ENCODE data around the gene ESPN.

The ESPN gene

DNA sequence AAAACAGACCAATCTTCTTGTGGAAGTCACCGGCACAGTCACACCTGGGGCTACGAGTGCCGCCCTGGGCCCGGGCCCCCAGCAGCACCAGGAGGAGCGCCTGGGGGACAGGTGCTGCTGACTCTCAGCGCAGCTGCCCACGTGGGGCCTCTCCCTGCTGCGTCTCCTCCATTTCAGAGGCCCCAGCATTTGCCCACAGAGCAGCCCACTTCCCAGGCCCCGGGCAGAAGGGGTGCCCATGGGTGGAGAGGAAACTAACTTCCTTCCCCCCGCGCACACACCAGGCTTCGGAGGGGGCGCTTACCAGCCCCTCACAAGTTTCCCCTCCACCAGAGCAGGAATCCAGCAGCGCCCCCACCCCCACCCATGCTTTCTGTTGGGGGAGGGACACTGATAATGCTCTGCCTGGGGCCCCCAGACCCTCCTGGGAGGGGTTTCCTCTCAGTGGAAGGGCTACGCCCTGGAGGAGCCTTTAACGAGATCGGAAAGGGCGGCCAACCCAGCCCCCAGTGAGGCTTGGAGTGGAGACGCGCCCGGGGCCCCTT is 41.0 kb downstream of the ESPN start:
- DNase-seq (ENCODE audit: low read depth in 2 of 2): no peak

DNA sequence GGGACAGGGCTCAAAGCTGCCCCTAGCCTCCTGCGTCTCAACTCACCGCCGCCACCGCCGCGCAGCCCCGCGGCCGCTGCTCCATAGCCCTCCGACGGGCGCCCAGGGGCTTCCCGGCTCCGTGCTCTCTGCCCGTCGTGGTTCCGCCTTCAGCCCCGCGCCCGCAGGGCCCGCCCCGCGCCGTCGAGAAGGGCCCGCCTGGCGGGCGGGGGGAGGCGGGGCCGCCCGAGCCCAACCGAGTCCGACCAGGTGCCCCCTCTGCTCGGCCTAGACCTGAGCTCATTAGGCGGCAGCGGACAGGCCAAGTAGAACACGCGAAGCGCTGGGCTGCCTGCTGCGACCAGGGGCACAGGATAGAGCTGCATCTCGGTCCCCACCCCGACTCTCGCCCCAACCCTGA is 41.4 kb downstream of the ESPN start, which contains the start of gene TNFRSF25:
Gene TNFRSF25 (minus strand): TSS at position 151 of the 400 bp plus-strand sequence. CDS start 66 bp downstream, at position 85.
- DNase-seq (ENCODE audit: low read depth in 2 of 2): no peak

DNA sequence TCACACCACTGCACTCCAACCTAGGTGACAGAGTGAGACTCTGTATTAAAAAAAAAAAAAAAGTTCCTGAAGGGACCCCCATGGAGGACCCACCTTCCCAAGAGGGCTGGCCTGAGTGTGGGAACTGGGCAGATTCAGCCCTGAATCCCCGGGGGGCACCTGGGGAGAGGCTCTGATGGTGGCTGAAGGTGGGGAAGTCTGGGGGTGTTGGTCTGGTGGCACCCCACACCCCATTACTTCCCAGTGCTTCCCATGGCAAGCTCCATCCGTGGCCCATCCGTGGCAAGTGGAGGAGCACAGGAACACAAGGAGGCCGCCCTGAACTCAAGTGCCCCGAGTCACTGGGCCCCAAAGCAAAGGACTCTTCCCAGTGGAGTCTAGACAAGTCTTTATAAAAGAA is 42.2 kb downstream of the ESPN start:
- DNase-seq (ENCODE audit: low read depth in 2 of 2): no peak

DNA sequence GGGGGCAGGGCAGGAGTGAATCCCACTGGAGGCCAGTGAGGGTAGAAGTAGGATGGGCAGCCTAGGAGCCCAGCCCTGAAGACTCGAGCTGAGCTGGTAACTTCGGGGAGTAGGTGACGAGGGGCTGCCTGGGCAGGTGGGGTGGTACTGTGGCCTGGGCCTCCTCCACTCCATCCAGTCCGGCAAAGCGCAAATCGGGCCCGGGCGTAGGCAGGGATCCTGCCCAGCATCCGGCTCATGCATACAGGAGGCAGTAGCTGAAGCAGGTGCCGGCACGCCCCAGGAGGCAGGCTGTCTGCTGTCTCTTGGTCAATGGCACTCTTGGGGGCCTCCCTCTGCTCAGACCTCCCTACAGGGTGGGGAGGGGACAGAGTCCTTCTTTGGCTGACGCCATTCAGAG is 42.6 kb downstream of the ESPN start:
- no peak for DNase-seq (ENCODE audit: low read depth in 2 of 2)

DNA sequence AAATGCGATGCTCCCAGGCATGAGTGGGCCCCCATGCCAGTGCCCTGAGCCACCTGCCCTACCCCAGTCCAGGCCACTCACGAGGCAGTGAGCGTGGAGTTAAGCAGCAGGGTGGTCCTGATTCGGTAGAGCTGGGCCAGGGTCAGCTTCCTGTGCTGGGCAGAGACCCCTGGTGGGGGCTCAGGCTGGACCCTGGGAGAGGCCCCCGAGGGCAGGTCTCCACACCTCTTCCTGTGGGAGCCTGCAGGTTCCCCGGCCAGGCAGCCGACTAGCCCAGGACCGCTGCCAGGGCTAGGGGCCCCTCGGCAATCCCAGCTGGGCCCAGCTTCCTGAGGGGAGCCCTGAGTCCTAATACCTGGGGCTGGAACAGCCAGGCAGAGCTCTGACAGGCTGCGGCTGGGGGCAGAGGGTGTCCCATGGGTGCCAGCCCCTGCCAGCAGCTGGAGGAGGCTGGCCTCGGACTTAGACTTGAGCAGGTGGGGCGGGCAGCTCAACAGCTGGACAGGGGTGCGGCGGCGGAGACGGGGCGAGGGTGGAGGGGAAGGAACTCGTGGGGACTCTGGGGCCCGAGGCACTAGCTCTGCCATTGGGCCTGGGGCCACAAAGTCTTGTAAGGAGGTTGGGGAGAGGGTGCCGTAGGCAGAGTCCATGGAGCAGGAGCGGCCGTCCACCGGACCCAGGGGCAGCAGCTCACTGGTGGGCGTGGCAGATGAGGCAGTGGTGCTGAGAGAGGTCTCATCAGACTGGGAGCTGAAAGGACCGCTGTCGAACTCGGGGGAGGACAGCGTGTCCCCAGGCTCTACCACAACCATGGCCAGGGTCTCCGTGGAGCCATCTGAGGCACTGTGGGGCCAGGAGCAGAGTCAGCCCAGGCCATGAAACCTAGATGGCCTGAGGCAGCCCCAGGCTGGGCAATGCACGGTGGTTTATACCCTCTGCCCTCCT is 43.4 kb downstream of the ESPN start:
- DNase-seq (ENCODE audit: low read depth in 2 of 2): no peak

DNA sequence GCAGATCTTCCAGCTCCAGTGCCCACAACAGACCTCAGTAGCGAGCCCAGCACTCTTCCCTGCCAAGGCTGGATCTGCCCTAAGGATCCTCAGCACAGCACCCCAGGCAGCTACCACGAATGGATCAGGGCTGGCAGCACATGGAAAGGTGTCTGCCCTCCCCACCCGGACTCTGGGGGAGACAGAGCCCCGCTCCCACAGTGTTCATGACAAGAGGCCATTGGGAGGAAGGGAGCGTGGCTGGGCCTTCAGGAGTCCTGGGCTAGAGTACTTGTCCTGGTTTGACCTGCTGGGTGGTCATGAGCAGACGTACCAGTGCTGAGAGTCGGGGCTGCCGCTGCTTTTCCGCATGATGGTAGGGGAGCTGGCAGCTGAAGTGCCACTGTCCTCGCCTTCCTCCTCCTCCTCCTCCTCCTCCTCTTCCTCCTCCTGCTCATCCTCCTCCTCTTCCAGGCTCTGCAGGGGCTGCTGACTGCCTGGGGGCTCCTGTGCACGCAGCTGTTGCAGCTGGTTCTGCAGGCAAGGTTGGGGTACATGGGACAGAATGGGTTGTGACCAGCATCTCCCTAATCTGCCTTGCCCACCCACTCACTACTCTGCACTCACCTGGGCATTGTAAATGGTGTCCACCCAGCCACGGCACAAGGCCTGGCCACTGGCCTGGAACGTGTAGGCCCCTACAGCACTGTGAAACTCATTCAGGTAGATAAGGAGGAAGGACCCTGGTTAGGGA is 44.3 kb downstream of the ESPN start:
- DNase-seq (ENCODE audit: low read depth in 2 of 2): no peak

DNA sequence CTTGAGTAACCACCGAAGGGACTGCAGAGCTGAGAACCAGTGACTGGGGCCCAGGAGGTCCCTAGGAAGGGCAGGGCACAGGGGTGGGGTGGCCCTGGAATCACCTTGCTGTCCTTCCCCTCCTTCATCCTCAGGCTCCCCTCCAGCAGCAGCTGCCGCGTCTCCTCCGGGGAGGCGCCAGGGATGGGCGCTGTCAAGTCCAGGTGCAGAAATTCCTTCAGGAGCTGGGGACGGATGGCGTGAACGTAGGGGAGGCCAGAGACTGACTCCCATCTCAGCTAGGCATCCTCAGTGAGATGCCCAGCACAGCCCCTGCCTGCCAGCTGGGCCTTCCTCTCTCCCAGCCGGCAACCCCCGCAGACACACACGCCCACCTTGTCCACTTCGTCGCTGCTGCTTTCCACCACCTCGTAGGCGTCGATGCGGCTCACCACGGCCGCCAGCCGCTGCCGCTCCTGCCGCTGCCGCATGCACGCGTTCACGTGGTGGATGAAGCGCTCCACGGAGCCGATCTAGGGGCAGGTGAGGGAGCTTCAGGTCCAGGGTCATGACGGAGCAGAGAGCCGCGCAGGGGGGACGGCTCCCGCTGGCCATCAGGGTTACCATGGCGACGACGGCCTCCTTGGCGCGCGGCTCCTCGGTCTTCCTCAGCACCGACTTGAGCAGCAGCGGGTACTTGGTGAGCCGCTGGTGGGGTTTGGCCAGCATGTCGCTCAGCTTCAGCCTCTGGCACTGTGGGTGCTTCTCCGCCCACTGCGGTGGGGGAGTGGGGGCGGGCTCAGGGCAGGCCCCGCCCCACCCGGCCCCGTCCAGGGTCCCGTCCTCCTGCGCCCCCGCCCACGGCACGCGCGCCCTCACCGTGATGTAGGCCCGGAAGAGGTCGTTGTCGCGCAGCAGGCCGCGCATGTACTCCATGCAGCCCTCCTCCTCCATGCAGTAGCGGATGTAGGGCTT is 45.8 kb downstream of the ESPN start:
- DNase-seq (ENCODE audit: low read depth in 2 of 2): no peak

DNA sequence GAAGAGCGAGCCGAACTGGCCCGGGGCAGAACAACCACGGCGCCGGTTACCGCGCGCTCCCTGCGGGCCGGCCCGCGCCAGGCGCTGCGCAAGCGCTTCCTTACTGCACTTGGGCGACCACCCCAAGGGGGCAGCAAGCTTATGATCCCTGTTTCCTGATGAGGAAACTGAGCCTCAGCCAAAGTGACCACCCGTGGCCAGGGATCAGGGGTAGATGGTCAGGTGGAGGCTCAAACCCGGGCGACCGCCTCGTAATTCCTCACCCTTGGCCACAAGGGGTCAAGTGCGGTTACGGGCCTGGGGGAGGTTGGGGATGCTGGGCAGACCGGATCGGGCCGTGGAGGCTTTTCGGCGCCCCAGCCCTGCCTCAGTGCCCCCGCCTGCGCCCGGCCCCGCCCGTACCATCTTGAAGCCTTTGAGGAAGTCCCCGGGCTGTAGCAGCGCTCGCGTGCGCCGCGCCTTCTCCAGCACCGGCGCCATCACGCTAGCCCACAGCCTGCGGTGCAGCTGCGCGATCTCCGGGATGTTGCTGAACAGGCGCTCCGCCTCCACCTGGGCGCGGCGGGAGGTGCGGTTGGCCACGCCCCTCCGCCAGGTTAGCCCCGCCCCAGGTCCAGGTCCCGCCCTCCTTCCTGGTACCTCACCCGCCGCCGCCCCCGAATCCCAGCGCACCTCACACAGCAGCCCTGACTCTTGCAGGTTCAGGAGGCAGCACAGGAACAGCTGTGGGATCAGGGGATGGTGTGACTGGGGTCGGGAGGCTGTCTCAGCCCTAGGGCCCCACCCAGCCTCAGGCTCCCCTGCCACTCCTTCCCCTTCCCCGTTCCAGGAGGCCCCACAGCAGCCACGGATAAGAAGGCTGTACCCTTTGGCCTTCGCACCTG is 46.8 kb downstream of the ESPN start:
- DNase-seq (ENCODE audit: low read depth in 2 of 2): no peak

DNA sequence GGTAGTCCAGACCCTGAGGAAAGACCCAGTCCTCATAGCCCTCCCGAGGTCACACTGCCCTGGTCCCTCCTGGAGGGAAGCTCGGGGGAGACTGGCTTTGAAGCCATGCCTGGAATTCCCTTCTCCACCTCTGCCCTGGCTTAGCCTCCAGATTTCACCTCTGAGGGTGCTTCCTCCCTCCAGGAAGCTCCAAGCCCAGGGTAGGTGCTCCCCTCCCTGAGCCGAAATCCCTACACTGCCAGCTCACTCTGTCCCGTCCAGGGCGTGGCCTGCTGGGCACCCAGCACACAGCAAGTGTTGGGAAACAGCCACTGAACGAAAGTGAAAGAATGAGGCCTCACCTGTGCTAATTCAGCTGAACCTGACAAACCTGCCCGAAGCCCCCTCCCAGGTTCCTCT is 47.4 kb downstream of the ESPN start:
- no peak for DNase-seq (ENCODE audit: low read depth in 2 of 2)

DNA sequence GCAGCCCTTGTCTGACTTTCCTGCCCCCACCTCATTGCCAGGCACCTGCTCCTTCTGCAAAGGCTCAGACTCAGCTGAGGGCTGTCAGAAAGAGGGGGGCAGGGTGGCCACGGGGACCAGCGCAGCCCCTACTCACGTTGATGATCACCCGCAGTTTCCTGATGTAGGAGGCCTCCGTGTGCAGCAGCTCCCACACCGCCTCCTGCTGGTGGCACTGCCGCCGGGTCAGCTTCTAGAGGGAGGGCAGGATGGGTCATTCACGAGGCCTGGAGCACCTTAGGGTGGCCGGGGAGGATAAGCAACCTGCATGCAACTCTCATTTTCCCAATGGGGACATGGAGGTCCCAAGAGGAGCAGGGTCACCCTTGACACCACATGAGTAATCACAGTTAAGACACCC is 47.8 kb downstream of the ESPN start:
- DNase-seq (ENCODE audit: low read depth in 2 of 2): no peak

DNA sequence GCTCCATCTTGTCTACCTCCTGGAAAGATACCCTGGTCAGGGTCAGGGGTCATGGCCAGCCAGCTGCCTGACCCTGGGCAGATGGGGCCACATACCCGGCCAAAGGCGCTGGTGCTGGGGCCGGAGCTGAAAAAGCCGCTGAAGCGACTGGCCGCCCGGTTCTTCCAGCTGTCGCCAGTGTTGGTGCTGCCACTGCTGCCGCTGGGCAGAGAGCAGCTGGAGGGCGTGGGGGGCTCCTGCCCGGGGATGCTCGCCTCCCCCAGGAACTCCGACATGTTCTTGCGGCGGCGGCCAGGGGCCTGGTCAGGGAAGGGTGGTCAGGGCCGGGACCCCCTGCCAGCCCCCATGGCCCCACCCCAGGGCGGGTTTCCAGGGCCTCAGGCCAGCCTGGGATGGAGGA is 48.6 kb downstream of the ESPN start:
- no peak for DNase-seq (ENCODE audit: low read depth in 2 of 2)

DNA sequence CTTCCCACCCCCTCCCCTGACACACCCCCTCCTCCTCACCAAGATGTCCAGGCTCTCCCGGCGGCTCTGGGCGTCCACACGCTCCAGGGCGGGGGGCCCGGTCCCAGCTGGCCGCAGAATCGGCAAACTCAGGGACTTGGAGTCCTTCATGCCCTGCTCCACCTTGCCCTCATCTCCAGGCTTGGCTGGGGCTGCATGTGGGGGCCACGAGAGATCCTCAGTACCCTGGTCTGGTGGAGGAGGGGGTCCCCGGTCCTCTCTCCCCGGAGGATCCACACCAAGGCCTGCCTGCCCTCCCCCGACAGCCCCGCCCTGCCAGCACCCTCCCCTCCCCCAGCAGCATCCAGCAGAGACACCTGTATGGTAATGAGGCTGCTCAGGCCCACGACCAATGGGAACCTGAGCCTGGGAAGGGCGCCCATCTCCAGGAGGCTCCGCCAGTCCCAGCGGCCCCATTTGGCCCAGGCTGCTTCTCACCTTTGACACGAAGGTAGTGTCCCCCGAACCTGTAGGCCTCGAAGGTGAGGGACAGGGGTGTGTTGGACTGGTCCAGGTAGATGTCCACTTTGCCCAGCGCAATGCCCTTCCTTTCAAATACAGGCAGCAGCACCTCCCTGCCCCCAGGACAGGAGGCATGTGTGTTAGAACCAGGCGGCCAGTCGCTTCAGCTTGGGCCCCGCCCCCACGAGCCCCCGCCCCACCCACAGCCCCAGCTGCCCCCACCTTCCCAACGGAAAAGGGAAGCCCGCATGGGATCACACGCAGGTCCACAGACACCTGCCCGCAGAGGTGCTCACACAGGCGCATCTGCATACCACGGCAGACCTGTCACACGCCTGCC is 49.6 kb downstream of the ESPN start:
- DNase-seq (ENCODE audit: low read depth in 2 of 2): no peak

DNA sequence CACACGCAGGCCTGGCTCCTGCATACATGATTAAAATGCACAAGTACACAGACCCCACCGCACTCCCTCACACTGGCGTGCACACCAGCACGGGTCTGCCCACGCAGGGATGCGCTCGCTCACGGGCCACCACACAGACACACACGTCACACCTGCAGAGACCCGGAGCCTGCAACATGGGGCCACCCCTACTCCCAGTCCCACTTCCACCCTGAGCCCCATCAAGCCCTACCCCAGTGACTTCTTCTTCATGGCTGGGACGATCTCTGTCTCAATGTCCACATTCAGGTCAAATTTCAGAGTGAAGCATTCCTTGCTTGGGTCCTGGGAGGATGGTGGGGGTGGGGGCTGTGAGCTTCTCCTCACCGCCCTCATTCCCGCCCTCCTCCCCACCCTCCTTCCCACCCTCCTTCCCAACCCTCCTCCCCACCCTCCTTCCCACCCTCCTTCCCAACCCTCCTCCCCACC is 50.3 kb downstream of the ESPN start:
- DNase-seq (ENCODE audit: low read depth in 2 of 2): no peak

DNA sequence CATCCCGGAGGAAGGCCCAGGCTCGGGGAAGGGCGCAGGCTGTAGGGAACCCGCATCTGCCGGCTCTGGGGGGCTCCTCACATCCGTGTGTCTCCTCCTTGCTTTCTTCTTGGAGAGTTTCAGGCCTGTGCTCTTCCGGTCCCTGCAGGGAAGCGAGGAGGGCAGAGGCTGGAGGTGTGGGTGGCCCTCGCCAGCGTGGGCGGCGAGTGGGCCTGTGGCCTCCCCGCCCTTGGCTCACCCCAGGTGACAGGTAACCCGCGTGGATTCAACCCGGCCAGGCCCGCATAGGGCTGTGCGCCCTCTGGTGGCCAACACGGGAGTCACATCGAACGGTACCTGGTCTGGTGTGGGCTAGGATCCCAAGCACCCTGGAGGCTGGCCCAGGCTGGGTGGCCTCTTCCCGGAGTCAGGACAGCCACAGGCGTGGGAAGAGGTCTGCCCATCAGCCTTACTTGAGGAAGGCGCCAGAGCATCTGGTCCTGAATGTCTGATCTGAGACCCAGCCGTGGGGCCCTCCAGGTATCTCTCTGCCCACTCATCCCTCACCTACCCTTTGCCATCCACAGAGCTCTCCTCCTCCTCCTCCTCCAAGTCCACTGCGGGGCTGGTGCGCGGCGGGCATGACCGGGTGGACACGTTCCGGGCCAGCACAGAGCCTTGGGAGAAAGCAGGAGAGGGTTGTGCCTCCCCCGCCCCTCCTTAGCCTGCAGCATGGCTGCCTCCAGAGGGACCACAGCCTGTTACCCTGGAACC is 51.0 kb downstream of the ESPN start:
- no peak for DNase-seq (ENCODE audit: low read depth in 2 of 2)

DNA sequence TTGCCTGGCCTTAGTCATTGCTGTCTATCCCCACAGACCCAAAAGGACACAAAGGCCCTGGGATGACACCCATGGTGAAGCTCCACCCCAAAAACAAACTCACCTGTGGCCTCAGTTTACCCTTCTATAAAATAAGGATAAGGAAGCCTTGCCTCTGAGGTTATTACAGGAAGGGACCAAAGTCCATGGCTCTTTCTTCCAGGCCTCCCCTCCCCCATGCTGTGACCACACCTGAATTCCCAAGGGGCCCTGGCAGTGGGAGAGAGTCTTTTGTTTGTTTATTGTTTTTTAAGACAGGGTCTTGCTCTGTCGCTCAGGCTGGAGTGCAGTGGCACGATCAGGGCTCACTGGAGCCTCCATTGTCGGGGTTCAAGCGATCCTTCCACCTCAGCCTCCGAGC is 51.9 kb downstream of the ESPN start:
- no peak for DNase-seq (ENCODE audit: low read depth in 2 of 2)

DNA sequence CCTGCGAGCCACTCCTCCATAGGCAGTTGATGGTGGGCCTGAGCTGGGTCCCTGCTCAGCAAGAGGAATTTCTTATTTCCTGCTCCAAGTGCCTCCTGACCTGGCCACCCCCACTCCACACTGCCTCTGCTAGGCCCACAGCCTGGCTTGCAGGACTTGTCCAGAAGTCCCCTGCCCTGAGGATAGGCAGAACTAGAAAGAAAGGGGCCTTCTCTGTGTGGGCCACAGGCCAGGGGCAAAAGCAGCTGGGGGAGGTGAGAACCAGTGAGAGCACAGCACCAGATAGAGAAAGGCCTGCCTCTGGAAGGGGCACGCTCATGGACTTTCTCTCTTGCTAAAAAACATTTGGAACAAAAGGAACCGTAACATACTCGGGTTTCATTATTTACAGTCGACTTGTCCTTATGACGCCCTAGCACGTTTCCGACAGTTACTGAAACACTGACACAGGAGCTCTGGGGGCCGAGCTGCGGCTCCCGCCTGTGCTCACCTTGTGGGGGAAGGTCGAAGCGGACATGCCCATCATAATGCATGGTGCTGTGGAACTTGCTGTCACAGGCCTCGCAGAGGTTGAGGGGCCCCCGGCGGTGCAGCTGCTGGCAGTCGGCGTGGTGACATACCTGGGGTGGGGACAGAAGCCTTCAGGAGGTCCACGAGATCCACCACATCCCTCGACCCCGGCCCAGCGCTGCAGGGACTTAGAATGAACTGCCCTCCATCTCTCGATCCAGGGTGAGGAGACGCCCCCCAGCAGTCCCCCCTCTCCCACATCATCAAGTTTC is 52.7 kb downstream of the ESPN start:
- DNase-seq (ENCODE audit: low read depth in 2 of 2): no peak

DNA sequence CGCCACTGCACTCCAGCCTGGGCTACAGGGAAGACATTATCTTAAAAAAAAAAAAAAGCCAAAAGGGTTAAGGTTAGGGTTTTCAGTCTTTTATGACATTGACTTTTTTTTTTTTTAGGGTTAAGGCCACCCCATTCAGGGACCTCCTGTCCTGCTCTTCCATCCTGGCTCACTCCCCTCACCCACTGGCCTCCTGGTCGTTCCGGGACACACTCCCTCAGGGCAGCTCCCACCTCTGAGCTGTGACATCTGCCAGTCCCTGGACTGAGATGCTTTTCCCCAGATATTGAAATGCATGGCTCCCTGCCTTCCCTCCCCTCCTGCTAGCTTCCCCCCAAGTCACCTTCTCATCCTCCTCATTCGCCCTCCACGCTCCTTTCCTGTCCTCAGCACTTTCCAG is 57.2 kb downstream of the ESPN start:
- DNase-seq (ENCODE audit: low read depth in 2 of 2): no peak

All from fibroblast of skin of left biceps (primary cell).